Sciatic nerve (tissue), 2 donors: ENCODE measurements around the gene GDPD3. TPM values are rescaled to one million over a fixed set of nuclear protein-coding genes. Genes with fewer than 3 reads are reported as not detected.
A peak's percentile ranks its signal among the peaks of the same experiment; 100 is the strongest.

Experiments used
- ATAC-seq: fragments of 200-7000 bp; cut with Tn5 transposase; one replicate; pipeline ENCODE4 v1.9.1; 2020; ENCODE audit warnings: mild to moderate bottlenecking, moderate library complexity
- DNase-seq: peaks from one replicate; pipeline ENCODE4 v3.0.0-alpha.2; 2020; ENCODE audit warnings: low spot score
- intact Hi-C: fragments of 100-400 bp; cut with DNase I; formaldehyde crosslinking; loops from one replicate; pipeline ENCODE4 v1.14.2; 2022
- total RNA-seq: library from RNA; stranded (reverse); fragmentation: NEBNext Ultra II Directional; extraction: Animal tissue kit (Norgen Biotek cat#: 25700); gene quantifications from one replicate; pipeline ENCODE4 v1.2.1, GENCODE V29; 2021
- donor health status: DM: no; HTN: no; CAD: no.
- donor health status: DM: no; HTN: no; CAD: no.

GDPD3 gene
- total RNA-seq, 1 donor from 2014 or later: 17.1 TPM

- ATAC-seq: no peak
- intact Hi-C loops: no loop called here
Observed at GRCh38 chr16:30104090-30104489, 9.2 kb downstream of the GDPD3 start.

GRCh38 chr16:30096862-30097563 is 16.3 kb downstream of the GDPD3 start:
- intact Hi-C loops: loop anchor here (10.0 kb wide), 1 partner anchor 308 kb away; the partner anchor contains the start of gene ZNF771
- ATAC-seq: no peak

More at GRCh38 chr16:30104090-30104489, 9.2 kb downstream of the GDPD3 start:
- no peak for DNase-seq

GRCh38 chr16:30096105-30096861 is 17.1 kb downstream of the GDPD3 start, which contains the start of gene YPEL3:
Gene YPEL3 (minus strand): TSS chr16:30096213. CDS start chr16:30095482, 731 bp downstream.
- peak; percentile 95 for DNase-seq
- ATAC-seq: peak; percentile 77
- intact Hi-C loops: loop anchor here (10.0 kb wide), 1 partner anchor 309 kb away; the partner anchor contains the start of gene ZNF771

More at GRCh38 chr16:30096862-30097563, 16.3 kb downstream of the GDPD3 start:
- DNase-seq: no peak

- no peak for ATAC-seq
- intact Hi-C loops: loop anchor here (10.0 kb wide), 1 partner anchor 309 kb away; the partner anchor contains the start of gene ZNF771
- peak; percentile 74 for DNase-seq
Observed at GRCh38 chr16:30095166-30096078, 17.9 kb downstream of the GDPD3 start.

- no peak for DNase-seq
- no peak for ATAC-seq
- intact Hi-C loops: loop anchor here (10.0 kb wide), 1 partner anchor 310 kb away; the partner anchor contains the start of gene ZNF771
Observed at GRCh38 chr16:30094541-30095165, 18.7 kb downstream of the GDPD3 start.

GRCh38 chr16:30092373-30093010 is 20.8 kb downstream of the GDPD3 start:
- intact Hi-C loops: loop anchor here (10.0 kb wide), 1 partner anchor 312 kb away; the partner anchor contains the start of gene ZNF771
- peak; percentile 81 for DNase-seq
- ATAC-seq: peak; percentile 74

GRCh38 chr16:30091474-30092372 is 21.6 kb downstream of the GDPD3 start, which contains the start of gene TBX6:
Gene TBX6 (minus strand): TSS chr16:30091924. CDS start chr16:30091193, 731 bp downstream.
- intact Hi-C loops: loop anchor here (10.0 kb wide), 1 partner anchor 313 kb away; the partner anchor contains the start of gene ZNF771
- DNase-seq (peak; percentile 94), ATAC-seq (peak; percentile 93)

GRCh38 chr16:30090610-30091331 is 22.6 kb downstream of the GDPD3 start:
- DNase-seq (no peak), ATAC-seq (no peak)
- intact Hi-C loops: loop anchor here (10.0 kb wide), 1 partner anchor 314 kb away; the partner anchor contains the start of gene ZNF771

GRCh38 chr16:30088832-30089624 is 24.3 kb downstream of the GDPD3 start:
- ATAC-seq: no peak
- DNase-seq: no peak

GRCh38 chr16:30088237-30088831 is 25.0 kb downstream of the GDPD3 start:
- ATAC-seq: no peak
- intact Hi-C loops: no loop called here
- DNase-seq: no peak

More at GRCh38 chr16:30088832-30089624, 24.3 kb downstream of the GDPD3 start:
- intact Hi-C loops: no loop called here

GRCh38 chr16:30087181-30087898 is 26.0 kb downstream of the GDPD3 start:
- intact Hi-C loops: no loop called here
- DNase-seq: no peak
- ATAC-seq: no peak

GRCh38 chr16:30086291-30087140 is 26.8 kb downstream of the GDPD3 start:
- intact Hi-C loops: no loop called here
- no peak for DNase-seq
- no peak for ATAC-seq

GRCh38 chr16:30085820-30086219 is 27.5 kb downstream of the GDPD3 start:
- intact Hi-C loops: no loop called here
- DNase-seq (no peak), ATAC-seq (no peak)
